A673 (cell line): ENCODE results near the gene TSPAN7.

ENCODE experiments used
- CTCF ChIP-seq: fragments of 300-800, 200-600 bp; sonication (generic); conservative IDR thresholded peaks from 2 replicates; pipeline ENCODE4 v1.5.1; 2017; ENCODE audit warnings: low read depth, mild to moderate bottlenecking, antibody characterized with exemption, low read length, moderate library complexity, mixed read lengths
- EZH2 ChIP-seq: fragments of 200-600 bp; sonication (generic); IDR thresholded peaks from 2 replicates; pipeline ENCODE4 v1.6.1; 2017; ENCODE audit warnings: borderline replicate concordance, low read depth, mild to moderate bottlenecking, mixed read lengths, antibody characterized with exemption, low read length; ENCODE audit not compliant: poor library complexity, severe bottlenecking

- TF ChIP-seq CTCF (no peak), EZH2 (no peak)
Observed at GRCh38 chrX:38675856-38676255, 114.5 kb downstream of the TSPAN7 start.
